Measurements from ENCODE around the gene MAPRE2.

The MAPRE2 gene

GRCh38 chr18:35186291-35187034, 145.2 kb downstream of the MAPRE2 start:
- no peak for DNase-seq

GRCh38 chr18:35189510-35189909, 148.3 kb downstream of the MAPRE2 start:
- no peak for DNase-seq

- no peak for DNase-seq
These were observed 149.9 kb downstream of the MAPRE2 start for GRCh38 chr18:35190948-35191697.

- no peak for DNase-seq
These were observed 150.4 kb downstream of the MAPRE2 start for GRCh38 chr18:35191698-35192025.

GRCh38 chr18:35192415-35192814, 151.2 kb downstream of the MAPRE2 start:
- no peak for DNase-seq

Measured in cortex of kidney (tissue), 1 donor.